GM19328 (cell line): Measurements from ENCODE around the gene SIGLEC10.

Experiments
- ATAC-seq: cut with Tn5 transposase; IDR thresholded peaks from one replicate; pipeline ENCODE4 v1.9.1; 2021; ENCODE audit warnings: mild to moderate bottlenecking, moderate library complexity; ENCODE audit not compliant: unreplicated experiment

The SIGLEC10 gene

DNA sequence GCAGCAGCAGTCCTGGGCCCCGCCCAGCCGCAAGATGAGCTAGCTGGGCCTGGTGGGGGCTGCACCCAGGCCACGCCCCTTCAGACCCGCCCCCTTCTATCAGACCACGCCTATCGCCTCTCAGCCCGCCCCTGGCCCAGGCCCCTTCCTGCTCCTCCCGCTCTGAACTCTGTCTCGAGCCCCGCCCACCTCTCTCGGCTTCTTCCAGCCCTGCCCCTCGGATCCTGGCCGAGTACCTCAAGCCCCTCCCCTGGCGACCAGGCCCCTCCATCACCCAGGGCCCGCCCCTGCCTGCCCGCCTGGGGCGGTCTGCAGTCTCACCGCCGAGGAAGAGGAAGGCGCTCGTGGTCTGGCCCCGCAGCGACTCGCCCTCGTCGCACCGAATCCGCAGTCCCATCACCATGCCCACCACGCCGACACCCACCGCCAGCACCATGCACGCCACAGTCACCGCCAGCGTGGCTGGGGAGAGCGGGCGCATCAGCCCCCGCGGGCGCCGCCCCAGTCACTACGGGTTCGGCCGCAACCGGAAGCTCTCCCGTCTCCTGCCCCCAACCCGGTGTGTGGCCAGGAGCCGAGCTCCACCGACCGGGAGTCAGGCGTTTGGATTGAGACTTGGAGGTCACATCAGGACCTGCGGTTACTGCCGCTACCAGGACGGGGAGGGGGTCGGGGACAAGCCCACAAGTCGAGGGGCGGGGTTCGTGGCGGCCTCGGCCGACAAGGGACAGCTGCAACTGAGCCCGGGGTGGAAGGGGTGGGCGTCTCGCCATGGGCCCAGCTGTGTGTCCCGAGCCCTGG lies 49.7 kb downstream of the SIGLEC10 start:
- peak; percentile 74 for ATAC-seq

- no peak for ATAC-seq
Measured at GRCh38 chr19:51367255-51367564, 50.2 kb downstream of the SIGLEC10 start.

- peak; percentile 43 for ATAC-seq
Measured at GRCh38 chr19:51366389-51367254, 50.8 kb downstream of the SIGLEC10 start.

DNA sequence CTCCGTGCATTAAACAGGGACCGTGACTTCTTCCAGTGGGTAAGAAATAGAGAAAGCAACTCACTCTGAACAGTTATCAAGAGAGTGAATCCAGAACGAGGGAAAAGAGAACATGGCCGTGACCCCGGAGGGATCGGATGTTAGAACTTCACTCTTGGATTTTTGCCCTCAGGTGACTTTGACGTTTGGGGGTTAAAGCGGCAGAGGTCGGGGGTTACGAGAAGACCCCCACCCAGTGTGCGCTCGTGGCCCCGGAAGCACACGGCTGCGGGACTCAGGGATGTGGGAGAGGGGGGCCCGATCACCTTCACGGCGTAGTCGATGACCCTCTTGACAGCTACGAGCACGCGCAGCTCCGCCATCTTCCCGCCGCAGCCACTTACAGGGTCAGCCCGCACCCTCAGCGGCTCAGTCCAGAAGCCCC lies 51.5 kb downstream of the SIGLEC10 start, which contains the start of gene ETFB:
ETFB (minus strand) TSS at position 424 of the 424 bp plus-strand sequence; CDS start at position 362, 62 bp downstream.
- ATAC-seq, result no peak

DNA sequence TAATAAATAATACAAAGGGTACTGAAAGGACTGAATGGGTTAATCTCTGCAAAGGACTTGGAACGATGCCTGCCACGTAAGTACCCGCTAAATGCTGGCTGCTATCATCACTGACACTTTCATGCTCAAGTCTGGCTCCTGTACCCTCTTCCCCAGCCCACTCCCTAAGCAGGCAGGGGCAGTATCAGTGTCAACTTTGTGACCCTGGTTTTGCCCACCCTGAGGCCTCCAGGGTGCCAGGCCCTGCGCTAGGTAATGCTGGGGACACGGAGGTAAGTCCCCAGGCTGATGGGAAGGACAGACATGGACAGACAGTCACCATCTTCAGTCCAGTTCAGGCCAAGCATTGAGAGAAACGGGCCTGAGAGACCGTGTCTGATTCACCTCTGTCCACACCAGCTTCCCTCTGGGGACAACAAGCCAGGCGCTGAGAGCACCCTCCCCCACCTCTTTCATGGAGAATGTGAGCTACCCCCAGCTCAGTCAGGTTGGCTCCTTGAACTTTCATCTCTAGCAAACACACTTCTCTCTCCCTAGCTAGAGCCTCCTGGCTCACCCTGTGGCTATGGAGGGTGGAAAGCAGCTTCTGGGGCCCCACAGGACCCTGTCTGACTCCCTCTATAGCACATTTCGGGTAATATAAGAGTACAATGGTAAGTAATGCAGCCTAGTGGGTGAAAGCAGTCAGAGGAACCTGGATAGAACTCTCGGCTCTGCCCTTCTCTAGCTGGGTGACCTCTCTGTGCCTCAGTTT lies 52.1 kb downstream of the SIGLEC10 start:
- no peak for ATAC-seq

DNA sequence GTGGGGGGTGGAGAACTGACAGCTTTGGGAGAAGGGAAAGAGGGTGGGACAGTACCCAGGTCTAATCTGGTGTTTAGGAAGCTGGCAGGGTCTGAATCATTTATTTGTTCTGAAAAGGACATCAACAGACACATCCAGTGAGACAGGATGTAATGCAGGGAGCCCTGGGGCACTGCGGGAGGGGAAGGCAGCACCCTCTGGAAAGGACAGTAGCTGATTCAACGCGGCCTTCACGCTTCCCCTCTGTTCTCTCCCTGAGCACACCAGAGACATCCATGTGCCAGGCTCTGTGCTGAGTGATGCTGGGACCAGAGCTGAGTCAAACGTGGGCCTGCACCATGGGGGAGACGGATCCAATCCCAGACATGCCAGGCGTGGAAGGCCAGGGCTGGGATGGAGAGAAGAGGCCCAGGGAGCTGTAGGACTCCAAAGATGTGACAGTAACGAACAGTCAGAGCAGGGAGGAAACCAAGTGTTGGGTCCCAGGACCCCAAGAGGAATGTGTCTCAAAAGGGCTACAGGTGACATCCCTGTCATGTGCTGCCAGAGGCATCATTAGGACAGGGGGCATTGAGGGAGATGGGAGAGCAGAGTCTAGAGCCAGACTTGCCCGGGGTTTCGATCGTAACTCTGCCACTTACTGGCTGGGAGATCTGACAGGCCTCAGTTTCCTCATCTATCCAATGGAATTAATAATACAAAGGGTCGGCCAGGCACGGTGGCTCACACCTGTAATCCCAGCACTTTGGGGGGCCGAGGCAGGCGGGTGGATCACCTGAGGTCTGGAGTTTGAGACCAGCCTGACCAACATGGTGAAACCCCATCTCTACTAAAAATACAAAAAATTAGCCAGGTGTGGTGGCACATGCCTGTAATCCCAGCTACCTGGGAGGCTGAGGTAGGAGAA lies 53.0 kb downstream of the SIGLEC10 start:
- ATAC-seq, result no peak

- no peak for ATAC-seq
Measured at GRCh38 chr19:51361239-51361638, 56.2 kb downstream of the SIGLEC10 start.
